Measurements from ENCODE around the gene ANKRD29. TPM values are rescaled to one million over a fixed set of nuclear protein-coding genes. Genes with fewer than 3 reads are reported as not detected.
"Not testable (repeated sequence)": the region's sequence is repeated elsewhere in the genome, so short reads cannot be mapped to it uniquely, and the experiment has no call there.

The ANKRD29 gene
- total RNA-seq, 1 donor from 2014 or later = 0.20 TPM

DNA sequence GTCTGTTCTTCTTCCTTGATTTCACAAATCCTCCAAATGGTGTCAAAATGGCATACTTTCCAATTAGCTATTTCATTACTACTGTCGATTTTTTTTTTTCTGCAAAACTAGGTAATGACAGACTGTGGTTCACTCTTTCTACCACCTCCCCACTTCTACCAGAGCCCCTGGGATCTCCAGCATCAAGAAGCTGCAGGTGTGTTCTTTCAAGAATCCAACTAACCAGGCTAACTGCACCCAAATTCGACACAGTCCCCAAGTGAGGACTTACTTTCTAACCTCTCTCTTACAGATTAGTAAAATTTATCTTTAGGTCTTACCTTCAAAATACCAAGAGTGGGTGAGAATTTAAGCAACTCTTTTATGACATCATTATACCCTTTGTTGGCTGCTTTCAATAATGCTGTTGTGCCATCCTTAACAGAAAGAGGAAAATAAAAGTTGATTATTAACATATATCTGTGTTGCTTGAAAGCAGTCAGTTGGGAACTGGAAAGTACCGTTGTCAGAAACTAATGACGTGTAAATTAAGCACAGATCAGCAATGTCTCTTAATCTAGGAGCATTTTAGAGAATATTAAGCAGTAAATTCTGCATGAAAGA lies 45.2 kb downstream of the ANKRD29 start:
- intact Hi-C loops (cut with micrococcal nuclease) = no loop called here

DNA sequence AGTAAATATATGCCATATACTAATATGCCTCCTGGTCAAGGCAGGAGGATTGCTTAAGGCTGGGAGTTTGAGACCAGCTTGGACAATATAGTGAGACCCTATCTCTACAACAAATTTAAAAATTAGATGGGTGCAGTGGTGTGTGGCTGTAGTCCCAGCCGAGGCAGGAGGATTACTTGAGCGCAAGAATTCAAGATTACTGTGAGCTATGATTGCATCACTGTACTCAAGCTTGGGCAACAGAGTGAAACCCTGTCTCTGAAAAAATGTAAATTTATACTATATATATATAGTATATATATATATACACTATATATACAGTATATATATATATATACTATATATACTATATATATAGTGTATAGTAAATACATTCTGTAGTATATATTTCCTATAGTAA lies 46.5 kb downstream of the ANKRD29 start:
- intact Hi-C loops (cut with micrococcal nuclease) = no loop called here

DNA sequence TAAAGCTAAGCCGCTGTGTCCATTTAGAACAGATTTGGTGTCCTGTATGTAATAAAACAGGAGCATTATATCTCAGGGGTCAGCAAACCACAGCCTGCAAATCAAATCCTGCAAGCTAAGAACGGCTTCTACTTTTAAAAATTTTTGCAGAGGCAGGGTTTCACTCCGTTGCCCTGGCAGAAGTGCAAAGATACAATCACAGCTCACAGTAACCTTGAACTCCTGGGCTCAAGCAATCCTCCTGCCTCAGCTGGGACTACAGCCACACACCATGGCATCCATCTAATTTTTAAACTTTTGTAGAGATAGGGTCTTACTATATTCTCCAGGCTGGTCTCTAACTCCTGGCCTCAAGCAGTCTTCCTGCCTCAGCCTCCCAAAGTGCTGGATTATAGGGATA lies 47.8 kb downstream of the ANKRD29 start:
- intact Hi-C loops (cut with micrococcal nuclease) = no loop called here

DNA sequence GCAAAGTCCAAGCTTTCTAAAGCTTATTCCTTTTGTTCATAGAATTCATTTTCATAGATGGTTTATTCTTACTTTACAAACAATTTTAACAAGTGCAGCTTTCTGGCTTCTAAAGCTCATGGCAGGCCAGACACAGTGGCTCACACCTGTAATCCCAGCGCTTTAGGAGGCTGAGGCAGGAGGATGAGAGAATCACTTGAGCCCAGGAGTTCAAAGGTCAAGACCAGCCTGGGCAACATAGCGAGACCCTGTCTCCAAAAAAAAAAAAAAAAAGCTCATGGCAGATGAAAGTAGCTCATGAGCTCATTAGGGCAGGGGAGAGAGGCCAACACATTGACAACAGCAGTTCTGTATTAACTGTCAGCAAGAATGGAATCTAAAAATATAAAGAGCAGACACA lies 48.3 kb downstream of the ANKRD29 start:
- intact Hi-C loops (cut with micrococcal nuclease) = no loop called here

DNA sequence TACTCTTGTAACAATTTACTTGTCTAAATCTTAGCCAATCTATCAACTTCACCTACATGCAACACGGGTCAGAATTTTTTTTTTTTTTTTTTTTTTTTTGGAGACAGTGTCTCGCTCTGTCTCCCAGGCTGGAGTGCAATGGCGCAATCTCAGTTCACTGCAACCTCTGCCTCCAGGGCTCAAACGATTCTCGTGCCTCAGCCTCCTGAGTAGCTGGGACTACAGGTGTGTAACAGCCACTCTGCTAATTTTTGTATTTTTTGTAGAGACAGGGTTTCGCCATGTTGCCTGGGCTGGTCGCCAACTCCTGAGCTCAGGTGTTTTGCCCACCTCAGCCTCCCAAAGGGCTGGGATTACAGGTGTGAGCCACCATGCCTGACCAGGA lies 49.6 kb downstream of the ANKRD29 start:
- intact Hi-C loops (cut with micrococcal nuclease) = not testable (repeated sequence)

DNA sequence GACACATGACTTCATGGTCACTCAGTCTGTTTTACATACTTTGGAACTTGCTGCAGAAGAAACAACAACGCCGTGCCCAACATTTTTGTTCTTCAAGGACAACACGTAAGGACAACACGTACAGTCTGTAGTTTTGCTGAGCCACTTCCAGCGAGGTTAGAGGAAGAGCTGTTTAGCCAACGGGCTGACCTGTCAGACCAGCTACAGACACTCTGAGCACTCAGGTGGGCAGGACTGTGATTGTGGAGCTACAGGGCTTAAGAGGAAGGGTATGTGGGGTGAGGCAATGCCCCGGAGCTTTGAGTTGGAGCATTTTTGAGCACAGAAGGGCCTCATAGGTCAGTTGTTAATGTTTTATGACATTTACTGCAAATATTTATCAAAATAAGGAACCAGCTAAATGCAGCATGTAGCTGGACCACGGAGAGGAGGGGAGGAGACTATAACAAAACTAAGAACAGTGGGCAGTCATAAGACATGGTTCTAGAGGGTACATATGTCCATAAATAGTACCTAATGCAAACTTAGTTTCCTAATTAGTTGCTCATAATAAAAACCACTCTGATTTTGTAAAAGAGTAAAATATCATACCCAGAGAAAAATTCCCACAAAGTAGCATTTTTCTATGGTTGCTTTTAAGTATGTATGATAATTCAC lies 50.1 kb downstream of the ANKRD29 start:
- intact Hi-C loops (cut with micrococcal nuclease) = no loop called here

DNA sequence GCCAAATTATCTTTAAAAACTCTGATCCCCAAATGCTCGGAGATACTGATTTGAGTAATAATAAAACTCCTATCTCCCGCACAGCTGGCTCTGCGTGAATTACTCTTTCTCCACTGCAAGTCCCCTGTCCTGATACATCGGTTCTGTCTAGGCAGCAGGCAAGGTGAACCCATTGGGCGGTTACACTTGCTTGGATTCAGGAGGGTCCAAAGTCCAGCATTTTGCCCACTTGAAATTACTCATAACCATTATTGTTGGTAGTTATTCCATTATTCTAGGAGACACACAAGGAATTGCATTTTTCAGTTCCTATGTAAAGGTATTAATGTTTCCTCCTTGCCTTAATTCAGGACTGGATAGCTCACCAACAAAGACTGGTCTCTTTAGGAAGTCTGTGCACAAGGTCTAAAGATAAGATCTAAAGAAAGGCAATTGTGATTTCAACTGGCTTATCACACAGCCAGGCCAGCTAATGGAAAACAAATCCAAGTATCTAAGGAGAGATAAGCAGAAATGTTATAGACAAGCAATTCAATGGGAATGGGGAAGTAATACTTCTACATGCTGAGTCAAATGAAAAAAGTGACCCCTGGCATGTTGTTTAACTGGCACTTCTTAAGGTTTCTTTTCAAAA lies 53.2 kb downstream of the ANKRD29 start:
- intact Hi-C loops (cut with micrococcal nuclease) = no loop called here

DNA sequence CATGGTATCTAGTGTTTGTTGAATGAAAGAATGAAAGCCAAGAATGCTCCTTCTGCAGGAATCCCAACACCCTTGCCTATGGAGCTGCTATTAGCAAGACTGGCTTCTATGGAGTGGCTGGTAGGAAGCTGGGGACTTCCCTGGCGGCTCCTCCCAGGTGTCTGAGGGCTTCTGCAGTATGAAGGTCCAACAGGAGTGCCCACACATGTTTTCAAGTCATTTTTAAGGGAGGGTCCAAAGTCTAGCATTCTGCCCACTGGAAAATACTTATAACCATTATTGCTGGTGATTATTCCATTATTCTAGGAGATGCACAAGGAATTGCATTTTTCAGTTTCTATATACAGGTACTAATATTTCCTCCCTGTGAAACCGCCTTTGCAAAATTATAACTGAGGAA lies 54.5 kb downstream of the ANKRD29 start:
- intact Hi-C loops (cut with micrococcal nuclease) = no loop called here

DNA sequence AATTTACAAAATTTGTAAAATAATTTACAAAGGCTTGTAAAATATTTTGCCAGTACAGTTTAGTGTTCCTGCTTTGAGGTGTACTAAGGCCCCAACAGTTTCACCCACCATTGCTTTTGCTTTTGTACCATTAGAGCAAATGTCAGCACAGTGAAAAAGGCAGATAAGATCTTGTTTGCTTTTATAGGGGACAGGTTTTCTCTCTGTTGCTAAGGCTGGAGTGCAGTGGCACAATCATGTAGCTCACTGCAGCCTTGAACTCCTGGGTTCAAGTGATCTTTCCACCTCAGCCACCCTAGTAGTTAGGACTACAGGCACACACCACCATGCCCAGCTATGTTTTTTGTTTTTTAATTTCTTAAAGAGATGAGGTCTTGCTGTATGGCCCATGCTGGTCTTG lies 56.8 kb downstream of the ANKRD29 start:
- intact Hi-C loops (cut with micrococcal nuclease) = no loop called here

DNA sequence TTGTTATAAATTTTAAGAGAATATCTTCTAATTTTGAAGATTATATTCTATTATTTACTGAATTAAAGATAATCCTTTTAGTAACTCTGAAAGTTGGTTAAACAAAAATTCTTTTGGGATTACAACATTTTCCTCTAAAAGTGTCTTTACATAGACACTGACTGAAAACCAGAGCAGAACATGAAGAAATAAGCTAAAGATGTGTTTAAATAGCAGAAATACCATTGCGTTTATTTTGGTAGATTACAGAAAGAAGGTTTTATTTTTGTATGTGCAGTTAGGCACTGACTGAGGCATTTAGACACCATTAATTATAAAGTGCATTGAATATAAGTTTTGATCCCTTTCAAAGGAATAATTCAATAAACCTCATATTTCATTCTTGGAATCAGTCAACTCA lies 62.9 kb downstream of the ANKRD29 start:
- intact Hi-C loops (cut with micrococcal nuclease) = no loop called here

DNA sequence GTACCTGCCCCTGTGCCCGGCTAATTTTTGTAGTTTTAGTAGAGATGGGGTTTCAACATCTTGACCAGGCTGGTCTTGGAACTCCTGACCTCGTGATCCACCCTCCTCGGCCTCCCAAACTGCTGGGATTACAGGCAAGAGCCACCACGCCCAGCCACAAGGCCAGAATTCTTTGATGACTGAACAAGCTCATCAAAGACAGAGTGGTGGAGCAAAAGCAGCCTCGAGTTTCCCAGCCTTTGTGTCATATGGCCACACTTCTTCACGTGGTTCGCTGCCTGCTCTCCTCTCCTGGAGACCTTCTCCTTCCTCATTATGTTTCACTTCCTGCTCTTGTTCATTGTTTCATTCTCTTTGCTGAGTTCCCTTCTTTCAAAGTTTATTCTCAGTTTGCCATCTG lies 66.5 kb downstream of the ANKRD29 start:
- intact Hi-C loops (cut with micrococcal nuclease) = no loop called here

DNA sequence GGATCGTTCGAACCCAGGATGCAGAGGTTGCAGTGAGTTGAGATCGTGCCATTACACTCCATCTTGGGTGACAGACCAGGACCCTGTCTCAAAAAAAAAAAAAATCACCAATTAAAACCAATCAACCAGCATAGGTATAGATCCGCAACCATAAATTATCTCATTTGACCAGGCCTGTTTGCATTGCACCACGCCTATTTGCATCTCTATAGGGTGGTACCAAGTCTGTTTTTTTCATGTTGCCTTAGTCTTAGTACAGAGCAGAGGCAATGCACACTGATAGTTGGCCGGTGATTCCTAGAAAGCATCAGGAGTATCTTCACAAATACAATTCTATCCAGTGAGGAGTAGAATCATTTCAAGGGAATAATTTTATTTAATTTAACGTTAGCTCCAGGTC lies 67.1 kb downstream of the ANKRD29 start:
- intact Hi-C loops (cut with micrococcal nuclease) = no loop called here

DNA sequence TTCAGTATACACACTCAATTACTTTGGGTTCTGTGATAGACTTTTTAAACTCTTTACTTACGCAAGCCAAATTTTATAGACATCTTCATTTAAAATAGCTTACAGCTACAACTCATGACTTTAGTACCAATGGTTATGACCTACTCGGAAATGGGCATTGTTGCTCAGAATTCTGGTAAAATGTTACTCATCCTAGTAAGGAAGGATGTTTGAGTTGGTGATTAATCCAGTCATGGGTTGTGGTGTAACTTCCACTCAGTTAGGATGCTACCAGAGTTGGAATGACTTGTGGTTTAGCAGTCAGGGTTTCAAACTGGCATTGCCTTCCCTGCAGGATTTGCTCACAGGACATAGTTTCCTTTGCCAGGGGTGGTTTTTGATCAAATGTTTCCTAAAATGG lies 69.0 kb downstream of the ANKRD29 start:
- intact Hi-C loops (cut with micrococcal nuclease) = no loop called here

DNA sequence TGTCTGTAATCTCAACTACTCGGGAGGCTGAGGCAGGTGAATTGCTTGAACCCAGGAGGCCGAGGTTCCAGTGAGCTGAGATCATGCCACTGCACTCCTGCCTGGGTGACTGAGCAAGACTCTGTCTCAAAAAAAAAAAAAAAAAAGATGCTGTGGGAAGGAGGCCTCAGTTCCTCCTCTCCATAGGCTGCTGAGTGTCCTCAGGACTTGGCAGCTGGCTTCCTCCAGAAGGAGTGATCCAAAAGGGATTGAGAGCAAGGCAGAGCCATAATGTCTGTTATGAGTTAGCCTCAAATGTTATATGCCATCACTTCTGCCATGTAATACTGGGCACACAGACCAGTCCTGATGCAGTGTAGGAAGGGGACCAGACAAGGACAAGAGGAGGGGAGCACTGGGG lies 69.8 kb downstream of the ANKRD29 start:
- intact Hi-C loops (cut with micrococcal nuclease) = no loop called here

DNA sequence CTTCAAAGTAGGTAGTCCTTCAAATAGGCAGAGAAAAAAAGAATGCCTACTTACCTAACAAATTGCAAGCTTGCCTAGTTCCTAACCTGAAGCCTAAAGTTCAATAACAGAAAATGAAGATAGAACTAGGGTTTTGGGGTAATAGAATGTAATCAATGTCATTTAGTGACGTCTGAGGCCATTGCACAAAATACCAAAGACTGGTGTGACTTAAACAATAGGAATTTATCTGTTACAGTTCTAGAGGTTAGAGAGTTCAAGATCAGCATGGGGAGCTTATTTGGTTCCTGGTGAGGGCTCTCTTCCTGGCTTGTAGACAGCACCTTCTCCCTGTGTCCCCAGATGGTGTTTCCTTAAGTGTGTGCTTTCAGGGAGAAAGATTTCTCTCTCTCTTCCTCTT lies 71.7 kb downstream of the ANKRD29 start:
- intact Hi-C loops (cut with micrococcal nuclease) = no loop called here

DNA sequence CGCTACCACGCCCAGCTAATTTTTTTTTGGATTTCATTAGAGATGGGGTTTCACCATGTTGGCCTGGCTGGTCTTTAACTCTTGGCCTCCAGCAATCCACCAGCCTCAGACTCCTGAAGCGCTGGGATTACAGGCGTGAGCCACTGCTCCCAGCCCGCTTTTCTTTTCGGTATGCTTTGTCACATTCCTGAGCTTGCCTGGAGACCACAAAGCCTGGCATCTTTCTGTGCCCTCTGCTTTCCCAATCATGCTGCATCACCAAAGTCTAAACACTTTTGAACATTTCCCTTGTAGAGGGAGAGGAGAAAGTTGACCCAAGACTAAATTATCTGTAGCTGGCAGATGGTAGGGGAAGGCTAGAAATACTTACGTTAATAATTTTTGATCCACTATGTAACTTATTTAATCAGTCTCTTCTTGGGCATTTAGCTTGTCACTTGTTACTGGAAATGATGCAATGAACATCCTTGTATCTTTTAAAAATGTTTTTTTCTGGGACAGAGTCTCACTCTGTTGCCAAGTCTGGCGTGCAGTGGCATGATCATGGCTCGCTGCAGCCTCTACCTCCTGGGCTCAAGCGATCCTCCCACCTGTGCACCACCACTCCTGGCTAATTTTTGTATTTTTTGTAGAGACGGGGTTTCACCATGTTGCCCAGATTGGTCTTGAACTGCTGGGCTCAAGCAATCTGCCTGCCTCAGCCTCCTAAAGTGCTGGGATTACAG lies 73.7 kb downstream of the ANKRD29 start:
- intact Hi-C loops (cut with micrococcal nuclease) = loop anchor here (5.0 to 10.0 kb wide), 3 partner anchors 452 to 1884 kb away; partner anchors contain the start of genes ABHD3, CABLES1 and OSBPL1A

DNA sequence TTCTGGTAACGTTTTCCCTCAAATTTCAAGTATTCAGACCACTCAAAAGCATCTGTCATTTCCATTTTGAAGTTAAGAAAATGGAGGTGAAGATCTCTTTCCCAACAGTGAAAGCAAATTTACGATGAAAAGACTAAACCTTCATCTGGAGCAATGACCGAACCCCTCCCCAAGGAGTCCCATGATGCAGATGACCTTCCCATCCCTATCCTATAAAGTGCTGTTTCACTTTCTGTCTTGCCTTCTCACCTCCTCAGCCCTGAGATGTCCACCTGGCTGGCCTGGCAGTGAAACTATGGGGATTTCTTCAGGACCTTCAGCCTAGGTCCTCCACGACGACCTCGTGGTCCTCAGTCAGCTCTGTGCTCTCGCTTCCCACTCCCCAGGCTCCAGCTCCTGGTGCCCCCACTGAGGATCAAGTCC lies 75.5 kb downstream of the ANKRD29 start:
- intact Hi-C loops (cut with micrococcal nuclease) = loop anchor here (1.0 to 10.0 kb wide), 10 partner anchors 16 to 1882 kb away; partner anchors contain the start of genes ABHD3, CABLES1 and OSBPL1A

DNA sequence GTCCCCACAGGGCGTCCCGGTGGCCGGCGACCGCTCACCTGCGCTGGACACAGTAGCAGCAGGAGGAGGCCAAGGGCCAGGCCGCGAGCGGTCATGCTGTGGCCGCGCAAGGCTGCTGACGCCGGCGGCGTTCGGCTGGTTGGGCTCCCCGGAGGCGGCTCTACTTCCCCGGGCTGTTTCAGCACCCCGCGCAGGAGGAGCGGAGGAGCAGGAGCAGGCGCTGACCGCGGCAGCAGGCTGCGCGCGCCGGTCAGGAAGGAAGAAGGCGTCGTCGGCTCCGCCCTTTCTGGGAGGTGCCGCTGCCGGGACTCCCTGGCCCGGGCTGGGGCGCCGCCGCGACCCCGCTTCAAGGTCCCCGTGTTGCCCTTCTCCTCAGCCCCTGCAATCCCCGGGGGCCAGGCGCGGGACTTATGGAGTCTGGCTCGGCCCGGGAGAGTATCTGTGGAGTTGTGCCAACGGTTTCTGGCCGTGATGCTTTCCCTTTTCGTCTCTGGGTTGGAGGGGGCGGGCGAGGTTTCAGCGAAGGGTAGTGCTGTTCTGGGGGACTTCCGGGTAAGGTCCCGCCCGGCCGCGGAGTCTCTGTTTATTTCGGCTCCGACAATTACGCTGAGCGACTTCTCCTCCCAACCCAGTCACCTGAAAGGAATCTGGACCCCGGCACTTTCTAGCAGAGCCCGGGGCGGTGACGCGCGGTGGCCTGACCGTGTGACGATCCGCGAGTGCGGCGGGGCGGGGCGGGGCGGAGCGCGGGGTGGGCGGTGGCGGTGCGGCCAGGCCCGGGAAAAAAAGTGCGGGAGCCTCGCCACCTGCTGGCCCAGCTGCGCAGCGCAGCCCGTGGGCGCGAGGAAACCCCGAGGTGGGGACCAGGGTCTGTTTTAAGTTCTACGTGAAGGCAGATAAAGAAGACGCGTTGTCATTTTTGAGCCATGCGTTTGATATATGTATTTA lies 76.2 kb downstream of the ANKRD29 start, which contains the start of gene NPC1:
Gene NPC1 (minus strand): TSS at position 258 of the 948 bp plus-strand sequence. CDS start 163 bp downstream, at position 95.
- intact Hi-C loops (cut with micrococcal nuclease) = loop anchor here (1.0 to 10.0 kb wide), 16 partner anchors 16 to 1882 kb away; partner anchors contain the start of genes ABHD3, CABLES1, OSBPL1A and RBBP8

DNA sequence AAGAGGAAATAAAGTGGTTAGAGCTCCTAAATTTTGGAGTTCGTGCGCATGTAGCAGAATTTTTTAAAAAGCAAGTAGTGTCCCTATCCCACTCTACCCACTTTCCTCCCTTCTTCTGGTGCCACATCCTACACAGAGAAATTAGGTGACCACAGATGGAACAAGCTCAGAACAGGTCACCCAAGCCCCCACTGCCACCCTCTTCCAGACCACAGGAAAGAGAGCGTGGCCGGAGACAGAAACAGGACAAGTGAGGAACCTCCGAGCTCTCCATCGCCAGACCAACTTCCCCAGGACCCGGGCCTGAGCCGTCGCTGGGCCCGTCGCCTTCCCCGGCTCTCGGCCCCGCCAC lies 76.8 kb downstream of the ANKRD29 start:
- intact Hi-C loops (cut with micrococcal nuclease) = loop anchor here (1.0 to 10.0 kb wide), 14 partner anchors 12 to 1881 kb away; partner anchors contain the start of genes ABHD3, CABLES1, OSBPL1A and RBBP8
